GM12891 (cell line): ENCODE data around the gene CLEC4M.
"Not testable (repeated sequence)": the region's sequence is repeated elsewhere in the genome, so short reads cannot be mapped to it uniquely, and the experiment has no call there.

Experiments used
- PAX5 ChIP-seq: IDR thresholded peaks from 2 replicates; pipeline ENCODE4 v1.6.1; 2011; ENCODE audit warnings: low read length, moderate library complexity, mild to moderate bottlenecking; ENCODE audit not compliant: insufficient read depth, severe bottlenecking
- POLR2A ChIP-seq: IDR thresholded peaks from 2 replicates; pipeline ENCODE4 v1.6.1; 2011; ENCODE audit warnings: low read depth, low read length, control low read depth
- POLR2AphosphoS5 ChIP-seq: IDR thresholded peaks from 2 replicates; pipeline ENCODE4 v1.6.1; 2011; ENCODE audit warnings: low read depth, low read length, control low read depth
- SPI1 ChIP-seq: IDR thresholded peaks from 2 replicates; pipeline ENCODE4 v1.6.1; 2011; ENCODE audit warnings: low read depth, low read length, control low read depth
- TAF1 ChIP-seq: IDR thresholded peaks from 2 replicates; pipeline ENCODE4 v1.6.1; 2011; ENCODE audit warnings: low read depth, low read length, control low read depth

DNA sequence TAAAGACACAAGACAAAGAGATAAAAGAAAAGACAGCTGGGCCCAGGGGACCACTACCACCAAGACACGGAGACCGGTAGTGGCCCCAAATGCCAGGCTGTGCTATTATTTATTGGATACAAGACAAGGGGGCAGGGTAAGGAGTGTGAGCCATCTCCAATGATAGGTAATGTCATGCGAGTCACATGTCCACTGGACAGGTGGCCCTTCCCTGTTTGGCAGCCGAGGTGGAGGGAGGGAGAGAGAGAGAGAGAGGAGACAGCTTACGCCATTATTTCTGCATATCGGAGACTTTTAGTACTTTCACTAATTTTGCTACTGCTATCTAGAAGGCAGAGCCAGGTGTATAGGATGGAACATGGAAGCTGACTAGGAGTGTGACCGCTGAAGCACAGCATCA, 29.7 kb downstream of the CLEC4M start:
- not testable (repeated sequence) for TF ChIP-seq POLR2A, POLR2AphosphoS5, PAX5, SPI1, TAF1
